Mesenchymal stem cell (in vitro differentiated cells and primary cell): ENCODE measurements around the gene CIT.

Experiments
- DNase-seq: peaks from one replicate; pipeline ENCODE4 v3.0.0-alpha.2; 2013
- H2AFZ ChIP-seq: one replicate; pipeline ENCODE4 v1.6.1; 2013; ENCODE audit warnings: low read depth, mild to moderate bottlenecking, control low read depth, inconsistent platforms, low read length, moderate library complexity
- H2AK5ac ChIP-seq: 2 replicates; pipeline ENCODE4 v1.6.1; 2013; ENCODE audit warnings: low read length, moderate library complexity, mild to moderate bottlenecking, inconsistent platforms; ENCODE audit not compliant: severe bottlenecking
- H2BK120ac ChIP-seq: one replicate; pipeline ENCODE4 v1.6.1; 2013; ENCODE audit warnings: low read depth, mild to moderate bottlenecking, inconsistent platforms, low read length, moderate library complexity
- H2BK12ac ChIP-seq, 2 experiments: one replicate each; pipeline ENCODE4 v1.6.1; 2013; ENCODE audit warnings: inconsistent platforms in 2 of 2, low read length in 2 of 2, mild to moderate bottlenecking in 2 of 2, moderate library complexity in 2 of 2, control low read depth in 1 of 2
- H2BK15ac ChIP-seq: one replicate; pipeline ENCODE4 v1.6.1; 2013; ENCODE audit warnings: mild to moderate bottlenecking, low read depth, inconsistent platforms; ENCODE audit not compliant: poor library complexity, severe bottlenecking
- H2BK5ac ChIP-seq: 2 replicates; pipeline ENCODE4 v1.6.1; 2013; ENCODE audit warnings: low read depth, mild to moderate bottlenecking, low read length, control low read depth, inconsistent platforms; ENCODE audit not compliant: poor library complexity, severe bottlenecking
- H3K14ac ChIP-seq, 2 experiments: one replicate each; pipeline ENCODE4 v1.6.1; 2013; ENCODE audit warnings: inconsistent platforms in 2 of 2, low read length in 2 of 2, control low read depth in 1 of 2, mild to moderate bottlenecking in 1 of 2, moderate library complexity in 1 of 2
- H3K18ac ChIP-seq, 2 experiments: one replicate each; pipeline ENCODE4 v1.6.1; 2013; ENCODE audit warnings: inconsistent platforms in 2 of 2, low read length in 2 of 2, control low read depth in 1 of 2, low read depth in 1 of 2, mild to moderate bottlenecking in 1 of 2
- H3K23ac ChIP-seq, 2 experiments: one replicate each; pipeline ENCODE4 v1.6.1; 2013; ENCODE audit warnings: inconsistent platforms in 2 of 2, low read length in 2 of 2, mild to moderate bottlenecking in 2 of 2, moderate library complexity in 2 of 2, control low read depth in 1 of 2
- H3K27ac ChIP-seq: 2 replicates; pipeline ENCODE4 v1.5.1; 2013; ENCODE audit warnings: mild to moderate bottlenecking, moderate library complexity, low read length, control low read depth, inconsistent platforms; ENCODE audit not compliant: poor library complexity, severe bottlenecking
- H3K27me3 ChIP-seq, 2 experiments: 2 replicates each; pipeline versions ENCODE4 v1.6.1 to v1.7.0; 2013; ENCODE audit warnings: low read length in 2 of 2, mild to moderate bottlenecking in 2 of 2, moderate library complexity in 2 of 2, control low read depth in 1 of 2, inconsistent platforms in 1 of 2; ENCODE audit not compliant: control insufficient read depth in 1 of 2, insufficient read depth in 1 of 2
- H3K36me3 ChIP-seq, 2 experiments: 2 replicates each; pipeline versions ENCODE4 v1.6.1 to v1.7.0; 2013; ENCODE audit warnings: low read length in 2 of 2, control low read depth in 1 of 2, inconsistent platforms in 1 of 2, low read depth in 1 of 2, mild to moderate bottlenecking in 1 of 2; ENCODE audit not compliant: insufficient read depth in 2 of 2, control insufficient read depth in 1 of 2
- H3K4ac ChIP-seq, 2 experiments: one replicate each; pipeline ENCODE4 v1.6.1; 2013; ENCODE audit warnings: inconsistent platforms in 2 of 2, low read length in 2 of 2, mild to moderate bottlenecking in 2 of 2, moderate library complexity in 2 of 2, control low read depth in 1 of 2, low read depth in 1 of 2
- H3K4me1 ChIP-seq: 2 replicates; pipeline ENCODE4 v1.6.1; 2013; ENCODE audit warnings: low read depth, low read length, control low read depth; ENCODE audit not compliant: control insufficient read depth, insufficient read depth
- H3K4me2 ChIP-seq: 2 replicates; pipeline ENCODE4 v1.6.1; 2013; ENCODE audit warnings: low read length, mild to moderate bottlenecking, inconsistent platforms; ENCODE audit not compliant: poor library complexity, severe bottlenecking
- H3K4me3 ChIP-seq, 2 experiments: 2 replicates each; pipeline versions ENCODE4 v1.5.1 to v1.7.0; 2013; ENCODE audit warnings: low read length in 2 of 2, mild to moderate bottlenecking in 2 of 2, control low read depth in 1 of 2, low read depth in 1 of 2; ENCODE audit not compliant: insufficient read depth in 1 of 2
- H3K79me1 ChIP-seq: replicated peaks from 2 replicates; pipeline ENCODE4 v1.6.1; 2013; ENCODE audit warnings: mild to moderate bottlenecking, control low read depth, low read length, inconsistent platforms; ENCODE audit not compliant: poor library complexity, severe bottlenecking
- H3K9ac ChIP-seq: 2 replicates; pipeline ENCODE4 v1.7.0; 2013; ENCODE audit warnings: mild to moderate bottlenecking, low read length, moderate library complexity
- H3K9me3 ChIP-seq: 2 replicates; pipeline ENCODE4 v1.7.0; 2013; ENCODE audit warnings: mild to moderate bottlenecking, low read length; ENCODE audit not compliant: control insufficient read depth
- H4K8ac ChIP-seq: one replicate; pipeline ENCODE4 v1.6.1; 2013; ENCODE audit warnings: inconsistent platforms, mild to moderate bottlenecking, low read length, moderate library complexity
- H4K91ac ChIP-seq: one replicate; pipeline ENCODE4 v1.6.1; 2013; ENCODE audit warnings: mild to moderate bottlenecking, low read length, inconsistent platforms
- WGBS: methylation state at CpG from one replicate; pipeline ENCODE4 v1.1.7; 2013; ENCODE audit warnings: mixed read lengths; 5-methylcytosine and 5-hydroxymethylcytosine counted together

CIT gene

DNA sequence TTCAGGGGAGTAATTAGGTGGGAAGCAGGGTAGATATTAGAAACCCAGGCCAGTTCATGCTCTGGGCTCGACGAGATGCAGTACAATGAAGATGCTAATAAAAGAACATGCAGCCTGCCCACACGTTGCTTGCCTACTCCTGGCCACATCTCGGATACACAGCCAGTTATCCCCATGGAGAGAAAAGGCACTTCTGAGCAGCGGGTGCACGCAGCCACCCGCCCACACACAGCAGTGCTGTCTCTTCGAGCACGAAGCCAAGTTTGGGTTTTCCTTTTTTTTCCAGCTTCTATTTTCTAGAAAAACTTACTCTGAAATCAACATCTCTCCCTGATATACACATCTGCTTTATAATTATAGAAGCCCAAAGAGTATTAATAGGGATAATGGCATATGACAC lies 85.7 kb downstream of the CIT start:
- Histone ChIP-seq H3K9me3 (no peaks in the 10 kb centered on the region), H3K4ac (no peak overlapping the region), H2AK5ac (no peak overlapping the region), H4K91ac (no peak overlapping the region), H3K18ac (no peak overlapping the region), H3K4me3 (no peak overlapping the region), H2BK15ac (no peak overlapping the region), H2BK12ac (no peak overlapping the region), H3K79me1 (peaks cover 16% of the 10 kb centered on the region), H3K9ac (no peak overlapping the region), H3K23ac (no peak overlapping the region), H4K8ac (no peak overlapping the region), H3K27ac (no peak overlapping the region), H2AFZ (no peak overlapping the region), H3K36me3 (peaks cover 2 to 9% of the 10 kb centered on the region in 2 experiments), H3K4me1 (no peaks in the 10 kb centered on the region), H2BK5ac (no peak overlapping the region), H3K27me3 (no peaks in the 10 kb centered on the region), H3K4me2 (no peak overlapping the region), H3K14ac (no peak overlapping the region), H2BK120ac (no peak overlapping the region)
- 98% methylated on average over 9 of the region's 9 CpGs for WGBS
- no peak for DNase-seq

DNA sequence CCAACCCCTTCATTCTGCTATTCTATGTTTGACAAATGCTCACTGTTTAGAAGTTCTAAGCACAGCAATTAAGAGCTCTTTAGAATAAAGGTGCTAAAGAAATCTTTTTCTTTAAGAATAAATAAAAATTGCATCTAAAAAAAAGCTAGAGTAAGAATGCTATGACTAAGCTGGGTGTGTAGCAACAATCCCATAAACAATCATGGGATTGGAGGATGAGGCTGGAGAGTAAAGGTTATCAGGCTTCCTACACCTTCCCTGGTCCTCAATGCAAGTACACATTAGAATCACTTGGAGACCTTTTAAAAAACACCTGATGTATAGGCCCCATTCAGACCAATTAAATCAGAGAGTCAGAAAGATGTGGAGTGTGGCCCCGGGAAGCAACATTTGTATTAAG lies 88.3 kb downstream of the CIT start:
- no peaks in the 10 kb centered on the region for H3K9me3 ChIP-seq
- no peak overlapping the region for H3K27ac ChIP-seq
- H3K18ac ChIP-seq = no peak overlapping the region
- H3K4ac ChIP-seq = no peak overlapping the region
- no peak overlapping the region for H3K23ac ChIP-seq
- peak; percentile 46 for DNase-seq
- H3K79me1 ChIP-seq = peaks cover 18% of the 10 kb centered on the region
- H3K4me2 ChIP-seq = no peak overlapping the region
- WGBS = no CpG with 5 or more reads among the region's 1 CpG
- no peak overlapping the region for H2BK15ac ChIP-seq
- peaks cover 8 to 11% of the 10 kb centered on the region in 2 experiments for H3K36me3 ChIP-seq
- H2AFZ ChIP-seq = no peak overlapping the region
- no peak overlapping the region for H3K14ac ChIP-seq
- no peak overlapping the region for H3K4me3 ChIP-seq
- no peak overlapping the region for H4K91ac ChIP-seq
- no peak overlapping the region for H4K8ac ChIP-seq
- H3K27me3 ChIP-seq = no peaks in the 10 kb centered on the region
- H2AK5ac ChIP-seq = no peak overlapping the region
- no peak overlapping the region for H2BK5ac ChIP-seq
- no peak overlapping the region for H2BK120ac ChIP-seq
- H2BK12ac ChIP-seq = no peak overlapping the region
- H3K9ac ChIP-seq = no peak overlapping the region
- no peaks in the 10 kb centered on the region for H3K4me1 ChIP-seq

DNA sequence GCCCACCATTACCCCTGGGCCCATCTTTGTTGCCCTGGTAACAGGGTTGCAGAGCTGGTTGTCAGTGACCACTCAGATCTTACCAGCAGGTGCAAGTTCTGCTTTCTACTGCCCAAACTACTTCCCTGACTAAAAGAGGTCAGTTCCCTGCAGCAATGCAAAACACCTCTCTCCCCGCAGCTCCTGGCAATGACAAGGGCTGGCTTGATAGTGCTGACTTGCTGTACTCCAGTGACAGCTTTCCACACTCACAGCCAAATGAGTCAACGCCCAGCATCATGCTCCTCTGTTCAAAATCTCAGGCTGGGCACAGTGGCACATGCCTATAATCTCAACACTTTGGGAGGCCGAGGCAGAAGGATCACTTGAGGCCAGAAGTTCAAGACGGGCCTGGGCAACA lies 90.6 kb downstream of the CIT start:
- over 99% methylated on average over 3 of the region's 4 CpGs for WGBS
- Histone ChIP-seq H3K4me1 (no peaks in the 10 kb centered on the region), H2AFZ (no peak overlapping the region), H2BK120ac (no peak overlapping the region), H2AK5ac (no peak overlapping the region), H3K9me3 (no peaks in the 10 kb centered on the region), H2BK12ac (no peak overlapping the region), H3K23ac (no peak overlapping the region), H3K4me2 (no peak overlapping the region), H3K14ac (no peak overlapping the region), H3K4me3 (no peak overlapping the region), H3K9ac (no peak overlapping the region), H2BK15ac (no peak overlapping the region), H3K4ac (no peak overlapping the region), H3K18ac (no peak overlapping the region), H3K36me3 (peaks cover 12 to 25% of the 10 kb centered on the region in 2 experiments), H3K79me1 (peaks cover 17% of the 10 kb centered on the region), H2BK5ac (no peak overlapping the region), H3K27me3 (no peaks in the 10 kb centered on the region), H4K8ac (no peak overlapping the region), H3K27ac (no peak overlapping the region), H4K91ac (no peak overlapping the region)
- no peak for DNase-seq

DNA sequence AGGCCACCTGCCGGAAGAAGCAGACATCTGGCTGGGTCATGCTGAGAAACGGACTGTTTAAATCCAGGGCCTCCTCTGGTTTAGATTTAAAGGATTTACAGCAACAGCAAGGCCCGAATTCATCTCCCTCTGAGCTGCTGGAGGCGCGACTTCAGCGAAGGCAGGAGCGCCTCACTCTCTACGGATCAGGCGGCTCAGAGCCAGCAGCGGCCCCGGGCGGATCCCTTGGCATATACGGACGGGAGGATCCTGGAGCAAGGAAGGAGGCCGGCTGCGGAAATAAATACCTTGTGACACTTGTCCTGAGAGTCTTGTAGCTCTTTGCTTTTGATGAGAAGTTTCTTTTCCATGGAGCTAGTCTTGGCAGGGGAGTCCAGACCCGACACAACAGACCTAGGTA lies 92.4 kb downstream of the CIT start:
- Histone ChIP-seq H2AK5ac (no peak overlapping the region), H4K91ac (no peak overlapping the region), H3K23ac (no peak overlapping the region), H3K9me3 (no peaks in the 10 kb centered on the region), H3K27ac (no peak overlapping the region), H3K27me3 (no peaks in the 10 kb centered on the region), H3K4me3 (no peak overlapping the region), H3K36me3 (peaks cover 12 to 25% of the 10 kb centered on the region in 2 experiments), H2BK12ac (no peak overlapping the region), H3K14ac (no peak overlapping the region), H3K4me1 (no peaks in the 10 kb centered on the region), H3K79me1 (peaks cover 17% of the 10 kb centered on the region), H3K4me2 (no peak overlapping the region), H2BK15ac (no peak overlapping the region), H2AFZ (no peak overlapping the region), H2BK120ac (no peak overlapping the region), H3K18ac (no peak overlapping the region), H3K4ac (no peak overlapping the region), H3K9ac (no peak overlapping the region), H4K8ac (no peak overlapping the region), H2BK5ac (no peak overlapping the region)
- WGBS = 96% methylated on average over 17 of the region's 17 CpGs
- DNase-seq = no peak
